DND-41 (cell line): ENCODE measurements around the gene LRIT3.

Source experiments
- EZH2 ChIP-seq: IDR thresholded peaks from 3 replicates; pipeline ENCODE4 v1.6.1; 2012; ENCODE audit warnings: borderline replicate concordance, low read depth, mild to moderate bottlenecking, moderate library complexity, low read length, inconsistent platforms; ENCODE audit not compliant: severe bottlenecking
- TF ChIP-seq, protein P1 (sequence below): IDR thresholded peaks from 2 replicates; pipeline ENCODE4 v1.5.1; 2012; ENCODE audit warnings: borderline replicate concordance, low read length, moderate library complexity, mild to moderate bottlenecking; ENCODE audit not compliant: poor library complexity, severe bottlenecking; ENCODE audit errors: extremely low read depth

DNA sequence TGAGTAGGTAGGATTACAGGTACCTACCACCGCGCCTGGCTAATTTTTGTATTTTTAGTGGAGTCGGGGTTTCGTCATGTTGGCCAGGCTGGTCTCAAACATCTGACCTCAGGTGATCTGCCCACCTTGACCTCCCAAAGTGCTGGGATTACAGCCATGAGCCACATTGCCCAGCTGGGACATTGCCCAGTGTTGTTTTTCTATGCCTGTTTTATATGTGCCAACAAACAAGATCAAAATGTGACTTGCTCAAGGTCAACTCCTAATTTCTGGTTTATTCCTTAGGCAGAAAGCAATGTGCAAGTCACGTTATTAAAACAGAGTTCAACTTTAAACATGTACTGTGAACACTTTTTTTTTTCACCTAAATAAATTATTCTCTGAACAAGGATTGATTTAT is 2.7 kb downstream of the LRIT3 start:
- TF ChIP-seq, protein P1, sequence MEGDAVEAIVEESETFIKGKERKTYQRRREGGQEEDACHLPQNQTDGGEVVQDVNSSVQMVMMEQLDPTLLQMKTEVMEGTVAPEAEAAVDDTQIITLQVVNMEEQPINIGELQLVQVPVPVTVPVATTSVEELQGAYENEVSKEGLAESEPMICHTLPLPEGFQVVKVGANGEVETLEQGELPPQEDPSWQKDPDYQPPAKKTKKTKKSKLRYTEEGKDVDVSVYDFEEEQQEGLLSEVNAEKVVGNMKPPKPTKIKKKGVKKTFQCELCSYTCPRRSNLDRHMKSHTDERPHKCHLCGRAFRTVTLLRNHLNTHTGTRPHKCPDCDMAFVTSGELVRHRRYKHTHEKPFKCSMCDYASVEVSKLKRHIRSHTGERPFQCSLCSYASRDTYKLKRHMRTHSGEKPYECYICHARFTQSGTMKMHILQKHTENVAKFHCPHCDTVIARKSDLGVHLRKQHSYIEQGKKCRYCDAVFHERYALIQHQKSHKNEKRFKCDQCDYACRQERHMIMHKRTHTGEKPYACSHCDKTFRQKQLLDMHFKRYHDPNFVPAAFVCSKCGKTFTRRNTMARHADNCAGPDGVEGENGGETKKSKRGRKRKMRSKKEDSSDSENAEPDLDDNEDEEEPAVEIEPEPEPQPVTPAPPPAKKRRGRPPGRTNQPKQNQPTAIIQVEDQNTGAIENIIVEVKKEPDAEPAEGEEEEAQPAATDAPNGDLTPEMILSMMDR = no peak
- TF ChIP-seq EZH2 = no peak
